ENCODE measurements around the gene BTBD18. TPM values are rescaled to one million over a fixed set of nuclear protein-coding genes. Genes with fewer than 3 reads are reported as not detected.
A peak's percentile ranks its signal among the peaks of the same experiment; 100 is the strongest.
"Not testable (repeated sequence)": the region's sequence is repeated elsewhere in the genome, so short reads cannot be mapped to it uniquely, and the experiment has no call there.

The BTBD18 gene
- total RNA-seq, 1 experiment from 2014 or later = not detected

DNA sequence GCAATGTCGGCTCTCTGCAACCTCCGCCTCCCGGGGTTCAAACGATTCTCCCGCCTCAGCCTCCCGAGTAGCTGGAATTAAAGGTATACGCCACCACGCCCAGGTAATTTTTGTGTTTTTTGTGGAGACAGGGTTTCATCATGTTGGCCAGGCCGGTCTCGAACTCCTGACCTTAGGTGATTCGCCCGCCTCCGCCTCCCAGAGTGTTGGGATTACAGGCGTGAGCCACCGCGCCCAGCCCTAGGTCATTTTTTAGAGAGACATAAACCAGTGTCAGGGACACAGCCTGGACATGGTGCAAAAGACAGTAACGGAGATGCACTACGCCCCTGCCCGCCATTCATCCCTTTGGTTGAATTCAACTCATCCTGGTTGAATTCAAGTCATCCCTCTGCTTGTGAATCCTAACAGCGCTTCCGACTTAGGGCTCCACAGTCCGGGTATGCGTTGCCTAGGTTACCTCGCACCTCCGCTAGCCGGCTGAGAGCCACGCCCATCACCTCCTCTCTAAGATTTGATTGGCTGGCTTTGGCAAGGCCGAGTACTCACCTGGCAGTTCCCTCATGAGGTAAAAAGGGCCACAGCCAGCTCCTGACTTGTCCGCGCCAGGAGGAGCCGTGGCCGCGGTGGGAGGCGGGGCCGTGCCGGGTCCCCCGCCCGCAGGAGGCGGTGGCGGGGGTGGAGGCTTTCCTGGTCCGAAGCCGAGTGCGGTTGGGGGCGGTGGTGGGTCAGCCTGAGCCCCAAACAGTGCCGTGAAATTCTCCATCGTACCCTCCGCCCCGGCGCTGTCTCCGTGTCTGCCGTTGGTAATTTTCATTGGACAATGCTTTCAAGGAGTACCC is 40.0 kb downstream of the BTBD18 start, which contains the start of gene MED19:
TSS of gene MED19 (minus strand) at position 802 of the 842 bp plus-strand sequence. CDS start at position 766, 36 bp downstream.
- no peaks in the 10 kb centered on the region for H3K9me3 ChIP-seq
- DNase-seq = peak; percentile 61
- peaks cover 18% of the 10 kb centered on the region for H3K36me3 ChIP-seq
- H3K27me3 ChIP-seq = no peaks in the 10 kb centered on the region
- peak within 1 kb of the TSS; percentile 79 for H3K4me3 ChIP-seq

DNA sequence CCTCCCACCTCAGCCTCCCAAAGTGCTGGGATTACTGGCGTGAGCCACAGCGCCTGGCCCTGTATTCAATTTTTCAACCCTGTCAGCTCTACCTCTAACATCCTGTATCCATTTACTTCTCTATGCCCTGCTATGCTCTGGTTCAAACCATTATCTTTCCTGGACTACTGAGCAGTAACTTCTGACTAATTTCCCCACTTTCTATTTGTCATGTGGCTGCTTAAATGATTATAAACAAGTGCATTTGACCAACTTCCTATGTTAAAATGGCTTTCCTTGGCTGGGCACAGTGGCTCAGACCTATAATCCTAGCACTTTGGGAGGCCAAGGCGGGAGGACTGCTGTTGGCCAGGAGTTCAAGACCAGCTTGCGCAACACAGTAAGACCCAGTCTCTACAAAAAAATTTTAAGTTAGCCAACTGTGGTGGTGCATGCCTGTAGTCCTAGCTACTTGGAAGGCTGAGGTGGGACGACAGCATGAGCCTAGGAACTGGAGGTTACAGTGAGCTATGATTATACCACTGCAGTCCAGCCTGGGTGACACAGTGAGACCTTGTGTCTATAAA is 41.7 kb downstream of the BTBD18 start:
- Histone ChIP-seq H3K4me3 (no peak overlapping the region), H3K36me3 (peaks cover 16% of the 10 kb centered on the region), H3K27me3 (no peaks in the 10 kb centered on the region), H3K9me3 (no peaks in the 10 kb centered on the region)
- no peak for DNase-seq

DNA sequence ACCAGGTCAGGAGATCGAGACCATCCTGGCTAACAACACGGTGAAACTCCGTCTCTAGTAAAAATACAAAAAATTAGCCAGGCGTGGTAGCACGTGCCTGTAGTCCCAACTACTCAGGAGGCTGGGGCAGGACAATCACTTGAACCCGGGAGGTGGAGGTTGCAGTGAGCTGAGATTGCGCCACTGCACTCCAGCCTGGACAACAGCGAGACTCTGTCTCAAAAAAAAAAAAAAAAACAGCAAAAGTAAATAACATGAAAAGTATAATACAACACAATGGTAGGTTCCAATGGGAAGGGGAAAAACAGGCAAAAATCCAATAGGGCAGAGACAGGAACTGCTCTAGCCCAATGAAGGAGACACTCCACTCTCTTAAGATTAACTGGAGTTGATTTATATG is 46.2 kb downstream of the BTBD18 start:
- not testable (repeated sequence) for DNase-seq, H3K9me3 ChIP-seq
- peaks cover 40% of the 10 kb centered on the region for H3K36me3 ChIP-seq

DNA sequence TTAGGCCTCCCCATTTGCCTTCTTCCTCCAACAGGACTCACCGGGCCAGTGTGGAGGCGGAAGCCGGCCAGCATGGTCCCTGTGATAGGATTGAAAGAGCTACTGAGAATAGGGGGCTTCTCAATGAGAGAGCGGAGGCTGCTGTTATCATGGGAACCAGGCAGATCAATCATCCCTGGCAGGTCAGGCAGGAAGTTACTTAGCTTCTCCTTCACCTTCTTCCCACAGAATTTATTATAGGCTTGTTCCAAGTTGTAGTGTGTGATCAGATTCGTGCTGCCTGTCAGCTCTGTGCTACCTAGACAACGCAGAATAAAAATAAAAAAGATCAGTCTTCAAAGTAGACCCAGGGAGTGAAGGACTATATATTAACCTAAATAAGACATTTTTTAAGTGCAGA is 46.7 kb downstream of the BTBD18 start:
- Histone ChIP-seq H3K4me3 (no peak overlapping the region), H3K9me3 (no peaks in the 10 kb centered on the region), H3K36me3 (peaks cover 42% of the 10 kb centered on the region), H3K27me3 (no peaks in the 10 kb centered on the region)
- no peak for DNase-seq

More for the DNA sequence above, 46.2 kb downstream of the BTBD18 start:
- not testable (repeated sequence) for H3K27me3 ChIP-seq, H3K4me3 ChIP-seq

DNA sequence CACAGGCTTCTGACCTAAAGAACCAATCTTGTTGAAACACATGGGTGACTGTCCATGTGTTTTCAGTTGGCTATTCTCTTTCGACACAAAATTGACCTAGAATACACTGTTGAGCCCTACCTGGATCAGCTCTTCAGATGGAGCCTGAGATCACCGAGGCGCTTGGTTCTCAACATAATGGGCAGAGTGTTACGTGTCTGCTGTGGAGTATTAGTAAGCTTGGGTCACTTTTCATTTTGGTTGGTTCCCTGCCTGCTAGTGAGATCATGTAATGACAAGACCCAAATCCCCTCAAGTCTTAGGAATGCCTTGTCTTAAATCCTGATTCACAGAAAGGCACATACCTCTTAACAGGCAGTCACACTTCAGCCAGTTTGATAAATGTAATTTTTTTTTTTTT is 48.3 kb downstream of the BTBD18 start:
- no peak overlapping the region for H3K4me3 ChIP-seq
- H3K27me3 ChIP-seq = no peaks in the 10 kb centered on the region
- peaks cover 51% of the 10 kb centered on the region for H3K36me3 ChIP-seq
- DNase-seq = no peak
- no peaks in the 10 kb centered on the region for H3K9me3 ChIP-seq

DNA sequence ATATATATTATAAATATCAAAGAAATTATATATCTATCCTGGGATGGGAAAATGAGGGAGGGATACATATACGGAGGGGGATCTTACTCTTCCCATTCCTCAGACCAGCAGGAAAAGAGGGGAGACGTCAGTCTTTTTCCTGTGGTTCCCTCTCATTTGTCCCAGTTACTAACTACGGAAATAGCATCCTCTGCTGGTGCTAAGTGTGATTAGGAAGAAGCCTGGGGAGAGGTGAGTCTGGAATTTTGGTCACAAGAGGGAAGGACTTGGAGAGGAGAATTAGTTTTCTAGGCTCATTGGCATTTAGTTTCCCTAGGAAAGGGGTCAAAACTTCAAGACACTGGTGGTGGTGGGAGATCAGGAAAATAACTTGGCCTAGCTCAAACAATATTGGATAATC is 51.2 kb downstream of the BTBD18 start:
- no peak overlapping the region for H3K4me3 ChIP-seq
- H3K27me3 ChIP-seq = no peaks in the 10 kb centered on the region
- DNase-seq = no peak
- H3K36me3 ChIP-seq = peaks cover 70% of the 10 kb centered on the region
- H3K9me3 ChIP-seq = no peaks in the 10 kb centered on the region

DNA sequence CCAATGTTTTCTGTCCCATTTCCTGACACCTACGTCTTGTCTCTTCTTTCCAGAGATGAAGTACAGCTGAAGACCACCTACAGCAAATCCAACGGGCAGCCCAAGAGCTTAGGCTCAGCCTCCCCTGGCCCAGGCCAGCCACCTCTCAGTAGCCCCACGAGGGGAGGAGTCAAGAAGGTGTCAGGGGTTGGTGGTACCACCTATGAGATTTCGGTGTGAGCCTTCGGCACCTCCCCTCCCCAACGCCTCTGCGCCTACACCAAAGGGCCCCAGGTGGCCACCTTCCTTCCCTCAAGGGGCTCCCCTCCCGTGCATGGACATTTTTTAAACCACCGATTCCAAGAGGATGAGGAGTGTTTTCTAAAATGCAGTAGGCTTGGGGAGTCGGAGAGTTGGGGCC is 51.8 kb downstream of the BTBD18 start:
- H3K9me3 ChIP-seq = no peaks in the 10 kb centered on the region
- H3K36me3 ChIP-seq = peaks cover 74% of the 10 kb centered on the region
- H3K27me3 ChIP-seq = no peaks in the 10 kb centered on the region
- DNase-seq = no peak
- no peak overlapping the region for H3K4me3 ChIP-seq

DNA sequence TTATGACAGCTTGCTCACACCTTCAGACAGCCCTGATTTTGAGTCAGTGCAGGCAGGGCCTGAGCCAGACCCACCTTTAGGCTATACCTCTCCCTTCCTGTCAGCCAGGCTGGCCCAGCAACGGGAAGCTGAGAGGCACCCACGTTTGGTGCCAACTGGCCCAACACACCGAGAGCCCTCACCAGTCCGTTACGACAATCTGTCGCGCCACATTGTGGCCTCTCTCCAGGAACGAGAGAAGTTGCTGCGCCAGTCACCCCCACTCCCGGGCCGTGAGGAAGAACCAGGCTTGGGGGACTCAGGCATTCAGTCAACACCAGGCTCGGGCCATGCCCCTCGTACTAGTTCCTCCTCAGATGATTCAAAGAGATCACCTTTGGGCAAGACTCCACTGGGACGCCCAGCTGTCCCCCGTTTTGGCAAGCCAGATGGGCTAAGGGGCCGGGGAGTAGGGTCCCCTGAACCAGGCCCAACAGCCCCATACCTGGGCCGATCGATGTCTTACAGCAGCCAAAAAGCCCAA is 52.7 kb downstream of the BTBD18 start:
- no peak for DNase-seq

More for the DNA sequence above, 52.7 kb downstream of the BTBD18 start:
- Histone ChIP-seq H3K27me3 (no peaks in the 10 kb centered on the region), H3K36me3 (peaks cover 77% of the 10 kb centered on the region), H3K4me3 (no peak overlapping the region), H3K9me3 (no peaks in the 10 kb centered on the region)

Other genes starting within 250 kb of the BTBD18 start
- gene SLC43A1, start 236.1 kb downstream of the BTBD18 start, total RNA-seq (2014; rRNA removed; shearing (Covaris generic); ENCODE audit: low replicate concordance) = 3.2 and 4.0 TPM in 2 replicates
- 99.6 and 106 TPM in 2 replicates for gene TIMM10, start 221.1 kb downstream of the BTBD18 start, total RNA-seq (2014; rRNA removed; shearing (Covaris generic); ENCODE audit: low replicate concordance)
- gene SMTNL1, start 214.2 kb downstream of the BTBD18 start, total RNA-seq (2014; rRNA removed; shearing (Covaris generic); ENCODE audit: low replicate concordance) = not detected in 2 replicates
- 14.7 and 17.2 TPM in 2 replicates for gene UBE2L6, start 184.1 kb downstream of the BTBD18 start, total RNA-seq (2014; rRNA removed; shearing (Covaris generic); ENCODE audit: low replicate concordance)
- 0.22 and 0.26 TPM in 2 replicates for gene SERPING1, start 154.1 kb downstream of the BTBD18 start, total RNA-seq (2014; rRNA removed; shearing (Covaris generic); ENCODE audit: low replicate concordance)
- gene YPEL4, start 101.9 kb downstream of the BTBD18 start, total RNA-seq (2014; rRNA removed; shearing (Covaris generic); ENCODE audit: low replicate concordance) = not detected in 2 replicates
- 16.8 and 27.4 TPM in 2 replicates for gene CLP1, start 94.1 kb downstream of the BTBD18 start, total RNA-seq (2014; rRNA removed; shearing (Covaris generic); ENCODE audit: low replicate concordance)
- gene ZDHHC5, start 83.7 kb downstream of the BTBD18 start, total RNA-seq (2014; rRNA removed; shearing (Covaris generic); ENCODE audit: low replicate concordance) = 30.5 and 33.3 TPM in 2 replicates
- 22.0 and 44.8 TPM in 2 replicates for gene MED19, start 39.6 kb downstream of the BTBD18 start, total RNA-seq (2014; rRNA removed; shearing (Covaris generic); ENCODE audit: low replicate concordance)
- gene TMX2, start 39.2 kb downstream of the BTBD18 start, total RNA-seq (2014; rRNA removed; shearing (Covaris generic); ENCODE audit: low replicate concordance) = 139 and 143 TPM in 2 replicates
- 147 and 154 TPM in 2 replicates for gene SELENOH, start 10.3 kb downstream of the BTBD18 start, total RNA-seq (2014; rRNA removed; shearing (Covaris generic); ENCODE audit: low replicate concordance)
- 25.9 and 26.6 TPM in 2 replicates for gene CTNND1, start 10.0 kb upstream of the BTBD18 start, total RNA-seq (2014; rRNA removed; shearing (Covaris generic); ENCODE audit: low replicate concordance)